ENCODE results near the gene SRMS. TPM values are rescaled to one million over a fixed set of nuclear protein-coding genes. Genes with fewer than 3 reads are reported as not detected.

The SRMS gene
- total and polyA plus RNA-seq, 2 donors (not counting 1 experiment from before 2014, with no cell fraction given), result not detected

DNA sequence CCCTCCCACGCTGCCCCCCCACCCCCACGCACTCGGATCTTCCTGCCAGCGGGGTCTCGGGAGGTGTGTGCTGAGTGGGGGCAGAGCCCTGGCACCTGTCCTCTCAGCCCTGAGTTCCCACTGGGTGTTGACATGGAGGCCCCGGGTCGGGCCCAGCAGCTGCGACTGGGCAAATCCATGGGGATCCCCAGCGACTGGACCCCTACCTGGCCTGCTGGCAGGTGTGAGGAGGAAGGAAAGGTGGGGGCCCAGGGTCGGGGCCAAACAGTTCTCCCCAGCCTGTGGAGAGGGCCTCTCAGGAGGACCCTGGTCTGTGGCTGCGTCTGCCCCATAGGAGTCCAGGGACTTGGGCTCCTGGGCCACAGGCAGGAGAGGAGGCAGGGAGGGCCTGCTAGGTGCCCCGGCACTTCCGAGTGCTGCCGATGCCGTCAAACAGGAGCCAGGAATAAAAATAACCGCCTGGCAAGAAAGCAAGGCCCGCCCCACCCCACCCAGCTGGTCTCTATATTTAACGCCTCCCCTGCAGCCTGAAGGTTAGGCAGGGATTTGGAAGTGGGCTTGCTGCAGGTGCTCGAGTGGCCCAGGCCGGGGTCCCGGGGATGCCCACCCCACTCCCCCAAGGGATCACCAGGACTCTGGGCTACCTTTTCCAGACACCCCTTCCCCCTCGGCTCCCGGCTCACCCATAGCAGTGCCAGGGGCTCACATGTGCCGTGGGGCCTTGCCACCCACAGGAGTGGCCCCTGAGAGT is 47.2 kb downstream of the SRMS start:
- no peaks in the 10 kb centered on the region for H3K79me2 ChIP-seq (ENCODE audit: control insufficient read depth, insufficient read depth, low read length)
- no peak overlapping the region for H3K4me2 ChIP-seq (ENCODE audit: extremely low read depth, insufficient read depth, low read length)
- TF ChIP-seq, protein P1, sequence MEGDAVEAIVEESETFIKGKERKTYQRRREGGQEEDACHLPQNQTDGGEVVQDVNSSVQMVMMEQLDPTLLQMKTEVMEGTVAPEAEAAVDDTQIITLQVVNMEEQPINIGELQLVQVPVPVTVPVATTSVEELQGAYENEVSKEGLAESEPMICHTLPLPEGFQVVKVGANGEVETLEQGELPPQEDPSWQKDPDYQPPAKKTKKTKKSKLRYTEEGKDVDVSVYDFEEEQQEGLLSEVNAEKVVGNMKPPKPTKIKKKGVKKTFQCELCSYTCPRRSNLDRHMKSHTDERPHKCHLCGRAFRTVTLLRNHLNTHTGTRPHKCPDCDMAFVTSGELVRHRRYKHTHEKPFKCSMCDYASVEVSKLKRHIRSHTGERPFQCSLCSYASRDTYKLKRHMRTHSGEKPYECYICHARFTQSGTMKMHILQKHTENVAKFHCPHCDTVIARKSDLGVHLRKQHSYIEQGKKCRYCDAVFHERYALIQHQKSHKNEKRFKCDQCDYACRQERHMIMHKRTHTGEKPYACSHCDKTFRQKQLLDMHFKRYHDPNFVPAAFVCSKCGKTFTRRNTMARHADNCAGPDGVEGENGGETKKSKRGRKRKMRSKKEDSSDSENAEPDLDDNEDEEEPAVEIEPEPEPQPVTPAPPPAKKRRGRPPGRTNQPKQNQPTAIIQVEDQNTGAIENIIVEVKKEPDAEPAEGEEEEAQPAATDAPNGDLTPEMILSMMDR (conservative IDR thresholded peaks at IDR 0.05 in 1 of 2, IDR thresholded peaks at IDR 0.05 in 1 of 2; ENCODE audit: low read depth in 1 of 2, low read length in 2 of 2), result no peak
- no peak for TF ChIP-seq EZH2 (IDR thresholded peaks at IDR 0.05; ENCODE audit: low read length, missing control alignments)
- peaks cover 6% of the 10 kb centered on the region for H3K27me3 ChIP-seq (ENCODE audit: control insufficient read depth, insufficient read depth, low read length)
- H2AFZ ChIP-seq (ENCODE audit: low read length), result no peak overlapping the region
- no peak overlapping the region for H3K9ac ChIP-seq (ENCODE audit: insufficient read depth, low read length)
- no peaks in the 10 kb centered on the region for H3K4me1 ChIP-seq (ENCODE audit: control insufficient read depth, extremely low read depth, insufficient read depth, low read length)
- no peaks in the 10 kb centered on the region for H4K20me1 ChIP-seq (ENCODE audit: control insufficient read depth, extremely low read depth, insufficient read depth, low read length)
- no peak overlapping the region for H3K4me3 ChIP-seq (replicated peaks in 1 of 4; ENCODE audit: control extremely low read depth in 1 of 4, insufficient read depth in 1 of 4, low read depth in 3 of 4, low read length in 4 of 4)
- DNase-seq (ENCODE audit: low read depth in 2 of 2), result no peak
- no peaks in the 10 kb centered on the region for H3K36me3 ChIP-seq (ENCODE audit: control insufficient read depth, insufficient read depth, low read length)
- no peaks in the 10 kb centered on the region for H3K9me3 ChIP-seq (ENCODE audit: control insufficient read depth, insufficient read depth, low read depth, low read length)
- no peak overlapping the region for H3K27ac ChIP-seq (ENCODE audit: insufficient read depth, low read length)

DNA sequence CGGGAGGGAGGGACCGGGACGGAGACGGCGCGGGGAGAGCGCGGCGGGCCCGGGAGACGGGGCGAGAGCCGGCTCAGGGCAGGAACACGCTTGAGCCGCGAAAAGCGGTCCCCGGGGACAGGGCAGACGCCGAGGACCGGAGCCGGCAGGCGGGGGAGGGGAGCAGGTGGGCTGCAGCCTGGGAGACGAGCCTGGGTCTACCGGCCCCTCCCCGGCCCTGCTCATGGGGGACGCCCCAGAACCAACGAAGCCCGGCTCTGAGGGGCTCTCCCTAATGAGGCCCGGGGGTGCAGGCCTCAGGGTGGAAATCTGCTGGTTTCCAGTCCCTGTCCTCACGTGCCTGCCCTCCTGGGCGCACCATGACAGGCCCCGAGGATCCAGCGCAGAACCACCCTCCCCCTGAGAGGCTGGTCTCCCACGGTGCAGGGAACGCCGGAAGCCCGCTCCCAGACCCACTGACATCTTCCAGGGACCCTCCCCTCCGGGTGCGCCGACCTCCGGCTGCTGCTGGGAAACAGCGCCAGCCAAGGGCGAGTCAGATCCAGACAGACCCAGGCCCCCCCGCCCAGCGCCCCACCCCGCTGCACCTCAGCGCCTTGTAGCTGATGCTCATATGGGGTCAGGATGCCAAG is 48.1 kb downstream of the SRMS start:
- Histone ChIP-seq H4K20me1 (ENCODE audit: control insufficient read depth, extremely low read depth, insufficient read depth, low read length) (no peaks in the 10 kb centered on the region), H3K36me3 (ENCODE audit: control insufficient read depth, insufficient read depth, low read length) (no peaks in the 10 kb centered on the region), H3K27me3 (ENCODE audit: control insufficient read depth, insufficient read depth, low read length) (peaks cover 5% of the 10 kb centered on the region), H3K4me1 (ENCODE audit: control insufficient read depth, extremely low read depth, insufficient read depth, low read length) (no peaks in the 10 kb centered on the region), H3K79me2 (ENCODE audit: control insufficient read depth, insufficient read depth, low read length) (no peaks in the 10 kb centered on the region), H3K9me3 (ENCODE audit: control insufficient read depth, insufficient read depth, low read depth, low read length) (no peaks in the 10 kb centered on the region), H3K9ac (ENCODE audit: insufficient read depth, low read length) (peak overlapping the region; percentile 16), H3K4me2 (ENCODE audit: extremely low read depth, insufficient read depth, low read length) (no peak overlapping the region), H3K27ac (ENCODE audit: insufficient read depth, low read length) (no peak overlapping the region), H3K4me3 (replicated peaks in 1 of 4; ENCODE audit: control extremely low read depth in 1 of 4, insufficient read depth in 1 of 4, low read depth in 3 of 4, low read length in 4 of 4) (no peak overlapping the region), H2AFZ (ENCODE audit: low read length) (no peak overlapping the region)
- no peak for DNase-seq (ENCODE audit: low read depth in 2 of 2)
- peak; percentile 79 for TF ChIP-seq EZH2 (IDR thresholded peaks at IDR 0.05; ENCODE audit: low read length, missing control alignments)
- TF ChIP-seq, protein P1 (conservative IDR thresholded peaks at IDR 0.05 in 1 of 2, IDR thresholded peaks at IDR 0.05 in 1 of 2; ENCODE audit: low read depth in 1 of 2, low read length in 2 of 2), result no peak

DNA sequence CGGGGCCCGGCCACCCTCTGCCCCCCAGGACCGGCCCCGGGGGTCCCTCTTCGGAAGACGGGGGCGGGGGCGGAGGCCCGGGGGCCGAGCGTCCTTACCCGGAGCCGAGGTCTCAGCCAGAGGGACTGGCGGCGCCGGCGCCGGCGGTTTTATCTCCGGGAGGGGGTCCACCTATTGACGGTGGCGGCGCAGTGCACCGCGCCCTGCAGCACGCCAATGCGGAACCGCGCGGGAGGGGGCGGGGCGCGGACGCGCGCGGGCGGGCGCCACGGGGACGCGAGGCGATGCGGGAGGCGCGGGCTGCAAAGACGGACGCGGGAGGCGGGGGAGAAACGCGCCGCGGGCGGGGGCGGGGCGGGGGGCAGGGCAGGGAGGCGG is 48.6 kb downstream of the SRMS start, which contains the start of gene EEF1A2:
Gene EEF1A2 (minus strand): TSS at position 124 of the 378 bp plus-strand sequence. CDS start 1,320 bp downstream, outside the sequence.
- no peaks in the 10 kb centered on the region for H3K36me3 ChIP-seq (ENCODE audit: control insufficient read depth, insufficient read depth, low read length)
- H3K27me3 ChIP-seq (ENCODE audit: control insufficient read depth, insufficient read depth, low read length), result peaks cover 5% of the 10 kb centered on the region
- no peak within 1 kb of the TSS for H3K27ac ChIP-seq (ENCODE audit: insufficient read depth, low read length)
- H3K9me3 ChIP-seq (ENCODE audit: control insufficient read depth, insufficient read depth, low read depth, low read length), result no peaks in the 10 kb centered on the region
- no peaks in the 10 kb centered on the region for H3K4me1 ChIP-seq (ENCODE audit: control insufficient read depth, extremely low read depth, insufficient read depth, low read length)
- H3K9ac ChIP-seq (ENCODE audit: insufficient read depth, low read length), result peak within 1 kb of the TSS; percentile 16
- TF ChIP-seq, protein P1 (conservative IDR thresholded peaks at IDR 0.05 in 1 of 2, IDR thresholded peaks at IDR 0.05 in 1 of 2; ENCODE audit: low read depth in 1 of 2, low read length in 2 of 2), result no peak
- TF ChIP-seq EZH2 (IDR thresholded peaks at IDR 0.05; ENCODE audit: low read length, missing control alignments), result no peak
- H3K4me2 ChIP-seq (ENCODE audit: extremely low read depth, insufficient read depth, low read length), result no peak within 1 kb of the TSS
- no peak within 1 kb of the TSS for H3K4me3 ChIP-seq (replicated peaks in 1 of 4; ENCODE audit: control extremely low read depth in 1 of 4, insufficient read depth in 1 of 4, low read depth in 3 of 4, low read length in 4 of 4)
- H3K79me2 ChIP-seq (ENCODE audit: control insufficient read depth, insufficient read depth, low read length), result no peaks in the 10 kb centered on the region
- DNase-seq (ENCODE audit: low read depth in 2 of 2), result no peak
- H4K20me1 ChIP-seq (ENCODE audit: control insufficient read depth, extremely low read depth, insufficient read depth, low read length), result no peaks in the 10 kb centered on the region
- H2AFZ ChIP-seq (ENCODE audit: low read length), result no peak within 1 kb of the TSS
